CD4-positive, alpha-beta T cell (primary cell): Measurements from ENCODE around the gene ZG16B. TPM values are rescaled to one million over a fixed set of nuclear protein-coding genes. Genes with fewer than 3 reads are reported as not detected.

Experiments
- ATAC-seq: fragments of 200-7000 bp; cut with Tn5 transposase; one replicate; pipeline ENCODE4 v1.10.0; 2022; ENCODE audit warnings: mild to moderate bottlenecking; ENCODE audit not compliant: poor library complexity
- CTCF ChIA-PET: fragments of 350-600 bp; sonication (Branson Sonifier 250); formaldehyde crosslinking; loops from one replicate; lab custom pipeline; 2021; ENCODE audit warnings: antibody characterized with exemption, inconsistent platforms; lab: Charles Lee
- POLR2A ChIA-PET: fragments of 350-600 bp; sonication (Branson Sonifier 250); formaldehyde crosslinking; loops from one replicate; lab custom pipeline; 2021; ENCODE audit warnings: antibody characterized with exemption, inconsistent platforms; lab: Charles Lee
- DNase-seq, 14 experiments: peaks; one replicate each; pipeline ENCODE4 v3.0.0-alpha.2; 2013 to 2020; ENCODE audit warnings: mixed read lengths in 2 of 14
- H3K27ac ChIP-seq, 2 donors: one replicate each; pipeline versions ENCODE4 v1.5.1 to v1.7.0; 2013; ENCODE audit warnings: low read length in 2 of 2, low read depth in 1 of 2, mild to moderate bottlenecking in 1 of 2
- H3K27me3 ChIP-seq, 2 experiments: 1 replicate in 1 of 2; 2 replicates in 1 of 2; pipeline versions ENCODE4 v1.6.1 to v1.7.0; 2013; ENCODE audit warnings: low read length in 2 of 2, control low read depth in 1 of 2, mild to moderate bottlenecking in 1 of 2, moderate library complexity in 1 of 2; ENCODE audit not compliant: insufficient read depth in 2 of 2, control insufficient read depth in 1 of 2
- H3K36me3 ChIP-seq: one replicate; pipeline ENCODE4 v1.6.1; 2013; ENCODE audit warnings: low read length, control low read depth; ENCODE audit not compliant: insufficient read depth
- H3K4me1 ChIP-seq: one replicate; pipeline ENCODE4 v1.6.1; 2013; ENCODE audit warnings: low read length, control low read depth; ENCODE audit not compliant: insufficient read depth
- H3K4me3 ChIP-seq: one replicate; pipeline ENCODE4 v1.5.1; 2013; ENCODE audit warnings: mild to moderate bottlenecking, low read length, moderate library complexity
- H3K9me3 ChIP-seq, 2 experiments: 1 replicate in 1 of 2; 2 replicates in 1 of 2; pipeline versions ENCODE4 v1.6.1 to v1.7.0; 2013; ENCODE audit warnings: low read length in 2 of 2, mild to moderate bottlenecking in 2 of 2, control low read depth in 1 of 2, moderate library complexity in 1 of 2; ENCODE audit not compliant: control insufficient read depth in 1 of 2, insufficient read depth in 1 of 2
- H3K27ac Mint-ChIP-seq: one replicate; pipeline ENCODE4 v1.8.0; 2020; ENCODE audit warnings: mixed read lengths
- H3K27me3 Mint-ChIP-seq: one replicate; pipeline ENCODE4 v1.8.0; 2021; ENCODE audit warnings: mixed read lengths
- H3K36me3 Mint-ChIP-seq: one replicate; pipeline ENCODE4 v1.8.0; 2021; ENCODE audit warnings: low read depth, mixed read lengths
- H3K4me1 Mint-ChIP-seq: one replicate; pipeline ENCODE4 v1.8.0; 2021; ENCODE audit warnings: low read depth, mixed read lengths
- H3K4me3 Mint-ChIP-seq: one replicate; pipeline ENCODE4 v1.8.0; 2020; ENCODE audit warnings: mild to moderate bottlenecking, mixed read lengths
- H3K9me3 Mint-ChIP-seq: one replicate; pipeline ENCODE4 v1.8.0; 2020; ENCODE audit warnings: mixed read lengths
- intact Hi-C, 2 experiments: fragments of 100-400 bp; cut with DNase I in 1 of 2; cut with micrococcal nuclease in 1 of 2; formaldehyde crosslinking; loops; one replicate each; pipeline versions ENCODE4 v1.15.1 to v1.9.0; 2023 to 2025; cut with DNase I, micrococcal nuclease
- polyA plus RNA-seq, 2 donors: library from polyadenylated mRNA; unstranded; fragments of 120-200 nt; gene quantifications; one replicate each; pipeline ENCODE4 v1.2.1, GENCODE V29; 2013
- total RNA-seq, 174 experiments: library from RNA in 2 of 174; stranded (reverse) in 2 of 174; gene quantifications; one replicate each; pipeline ENCODE4 v1.2.3 and lab custom pipeline; 2021 to 2026
- TF ChIP-seq, protein P1 (sequence below): fragments of 200-600 bp; IDR thresholded peaks from one replicate; pipeline ENCODE4 v1.8.0; 2022; ENCODE audit warnings: antibody characterized with exemption, mild to moderate bottlenecking

Gene ZG16B, protein sequence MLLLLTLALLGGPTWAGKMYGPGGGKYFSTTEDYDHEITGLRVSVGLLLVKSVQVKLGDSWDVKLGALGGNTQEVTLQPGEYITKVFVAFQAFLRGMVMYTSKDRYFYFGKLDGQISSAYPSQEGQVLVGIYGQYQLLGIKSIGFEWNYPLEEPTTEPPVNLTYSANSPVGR
- total RNA-seq (not detected), total RNA-seq (lab: John Stamatoyannopoulos, UW) (0 to 1.3 (median 0.12) reads per million in 172 experiments)
- 0.75 TPM for polyA plus RNA-seq (2013, experiment 1 of 2)
- polyA plus RNA-seq (2013, experiment 2 of 2), result 0.34 TPM

DNA sequence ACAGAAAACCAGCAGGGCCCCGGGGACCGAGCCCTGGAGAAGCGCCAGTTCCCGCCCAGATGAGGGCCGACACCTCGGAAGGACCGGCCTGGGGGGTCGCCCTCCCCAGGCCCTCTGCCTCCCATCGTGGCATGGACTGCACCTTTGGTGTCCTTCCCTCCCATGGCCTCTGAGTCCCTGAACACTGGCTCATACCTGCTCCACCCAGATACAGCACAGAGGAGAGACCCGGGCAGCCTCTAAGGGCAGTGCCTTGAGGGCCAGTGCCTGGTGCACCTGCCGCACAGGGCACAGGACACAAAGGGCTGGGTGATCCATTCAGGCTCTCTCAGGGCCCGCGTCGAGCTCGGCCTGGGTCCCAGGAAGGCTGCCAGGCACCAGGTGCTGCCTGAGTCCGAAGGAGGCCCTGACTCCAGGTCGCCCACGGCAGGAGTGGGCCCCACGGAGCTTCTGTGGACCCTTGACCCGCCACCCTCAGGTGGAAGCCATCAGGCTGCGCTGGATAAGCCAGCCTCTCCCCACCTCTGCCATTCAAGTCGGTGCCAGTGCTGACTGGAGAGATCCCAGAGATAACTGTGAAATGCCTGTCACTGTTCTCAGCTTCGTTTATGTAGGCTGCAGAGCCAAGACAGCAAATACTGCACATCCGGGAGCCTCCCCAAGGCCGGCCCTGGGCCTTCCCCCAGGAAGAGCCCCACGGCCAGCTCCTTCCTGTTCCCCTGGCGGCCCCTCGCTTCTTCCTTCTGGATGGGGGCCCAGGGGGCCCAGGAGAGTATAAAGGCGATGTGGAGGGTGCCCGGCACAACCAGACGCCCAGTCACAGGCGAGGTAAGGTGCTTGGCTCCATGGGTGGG is at the start of gene ZG16B:
Gene ZG16B (plus strand): TSS at position 803 of the 854 bp plus-strand sequence. CDS start 139 bp downstream, outside the sequence.
- ATAC-seq (no peak), DNase-seq (no peak)
- TF ChIP-seq, protein P1, sequence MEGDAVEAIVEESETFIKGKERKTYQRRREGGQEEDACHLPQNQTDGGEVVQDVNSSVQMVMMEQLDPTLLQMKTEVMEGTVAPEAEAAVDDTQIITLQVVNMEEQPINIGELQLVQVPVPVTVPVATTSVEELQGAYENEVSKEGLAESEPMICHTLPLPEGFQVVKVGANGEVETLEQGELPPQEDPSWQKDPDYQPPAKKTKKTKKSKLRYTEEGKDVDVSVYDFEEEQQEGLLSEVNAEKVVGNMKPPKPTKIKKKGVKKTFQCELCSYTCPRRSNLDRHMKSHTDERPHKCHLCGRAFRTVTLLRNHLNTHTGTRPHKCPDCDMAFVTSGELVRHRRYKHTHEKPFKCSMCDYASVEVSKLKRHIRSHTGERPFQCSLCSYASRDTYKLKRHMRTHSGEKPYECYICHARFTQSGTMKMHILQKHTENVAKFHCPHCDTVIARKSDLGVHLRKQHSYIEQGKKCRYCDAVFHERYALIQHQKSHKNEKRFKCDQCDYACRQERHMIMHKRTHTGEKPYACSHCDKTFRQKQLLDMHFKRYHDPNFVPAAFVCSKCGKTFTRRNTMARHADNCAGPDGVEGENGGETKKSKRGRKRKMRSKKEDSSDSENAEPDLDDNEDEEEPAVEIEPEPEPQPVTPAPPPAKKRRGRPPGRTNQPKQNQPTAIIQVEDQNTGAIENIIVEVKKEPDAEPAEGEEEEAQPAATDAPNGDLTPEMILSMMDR, result no peak
- Mint-ChIP-seq H3K4me3 (no peak within 1 kb of the TSS), H3K36me3 (no peaks in the 10 kb centered on the region), H3K27me3 (peaks cover 9% of the 10 kb centered on the region), H3K4me1 (no peaks in the 10 kb centered on the region), H3K27ac (no peak within 1 kb of the TSS), H3K9me3 (no peaks in the 10 kb centered on the region)
- no peak within 1 kb of the TSS for H3K4me3 ChIP-seq
- peaks cover 9% of the 10 kb centered on the region for H3K4me1 ChIP-seq
- no peak within 1 kb of the TSS for H3K27ac ChIP-seq
- H3K27me3 ChIP-seq, result peaks cover 0 to 3% of the 10 kb centered on the region in 2 experiments
- H3K36me3 ChIP-seq, result no peaks in the 10 kb centered on the region
- peaks cover 0 to 16% of the 10 kb centered on the region in 2 experiments for H3K9me3 ChIP-seq
- ChIA-PET CTCF (no interaction called here), POLR2A (no interaction called here)
- intact Hi-C loops, result no loop called here

DNA sequence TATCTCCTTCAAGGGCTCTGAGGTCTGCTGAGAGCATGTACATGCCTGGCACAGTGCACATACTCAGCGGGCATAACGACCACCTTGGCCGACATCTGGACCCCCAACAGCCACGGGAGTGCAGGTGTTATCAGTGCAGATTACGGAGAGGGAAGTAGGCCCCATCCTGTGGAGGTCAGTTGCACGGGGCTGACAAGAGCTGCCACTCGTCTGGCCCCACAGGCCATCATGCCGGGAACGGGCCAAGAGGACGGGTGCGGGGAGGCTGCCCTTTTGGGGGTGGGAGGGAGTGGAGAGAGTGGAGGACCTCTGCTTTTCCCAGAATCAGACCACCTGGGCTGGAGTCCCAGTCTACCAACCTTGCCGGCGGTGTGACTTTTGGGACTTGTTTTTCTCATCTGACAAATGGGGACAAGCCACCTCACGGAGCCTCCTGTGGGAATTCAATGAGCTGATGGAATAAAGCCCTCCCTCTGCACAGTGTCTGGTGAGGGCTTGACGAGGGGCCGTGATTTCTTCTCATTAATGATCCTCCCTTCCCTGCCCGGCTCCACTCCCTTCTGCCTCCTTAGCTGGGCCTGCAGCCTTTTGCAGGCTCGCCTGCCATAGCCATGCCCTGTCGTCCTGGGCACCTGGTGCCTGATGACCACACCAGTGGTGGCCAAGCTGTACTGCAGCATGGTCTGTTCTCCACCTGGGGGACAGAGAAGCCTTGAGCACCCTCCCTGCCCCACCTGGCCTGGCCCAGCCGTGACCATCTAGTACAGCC is 47.3 kb upstream of the ZG16B start:
- ATAC-seq (no peak), DNase-seq (peak in 1 of 14 experiments; percentile 21)
- Histone ChIP-seq H3K4me1 (peaks cover 40% of the 10 kb centered on the region), H3K4me3 (no peak overlapping the region), H3K27ac (no peak overlapping the region), H3K9me3 (no peaks in the 10 kb centered on the region), H3K27me3 (peaks cover 0 to 5% of the 10 kb centered on the region in 2 experiments), H3K36me3 (no peaks in the 10 kb centered on the region)
- intact Hi-C loops, result no loop called here
- Mint-ChIP-seq H3K9me3 (no peaks in the 10 kb centered on the region), H3K36me3 (peaks cover 6% of the 10 kb centered on the region), H3K4me3 (peak overlapping the region; percentile 45), H3K27ac (no peak overlapping the region), H3K4me1 (peaks cover 17% of the 10 kb centered on the region), H3K27me3 (peaks cover 7% of the 10 kb centered on the region)
- POLR2A ChIA-PET, result interaction anchor here (0.7 to 3.6 kb wide), 2 partner anchors 29 to 896 kb away, joined by 3 to 16 read pairs; partner anchors contain the start of gene SRRM2
- CTCF ChIA-PET, result no interaction called here
- TF ChIP-seq, protein P1, result no peak
